Globus pallidus (tissue), 1 donor: ENCODE results near the gene DPAGT1.
A peak's percentile ranks its signal among the peaks of the same experiment; 100 is the strongest.
"Not testable (repeated sequence)": the region's sequence is repeated elsewhere in the genome, so short reads cannot be mapped to it uniquely, and the experiment has no call there.

ENCODE experiments used
- DNase-seq: peaks from one replicate; pipeline ENCODE4 v3.0.0-alpha.2; 2015; ENCODE audit warnings: low spot score

DPAGT1 gene

GRCh38 chr11:119115484-119116234, 14.0 kb upstream of the DPAGT1 start:
- DNase-seq: peak; percentile 56

DNA sequence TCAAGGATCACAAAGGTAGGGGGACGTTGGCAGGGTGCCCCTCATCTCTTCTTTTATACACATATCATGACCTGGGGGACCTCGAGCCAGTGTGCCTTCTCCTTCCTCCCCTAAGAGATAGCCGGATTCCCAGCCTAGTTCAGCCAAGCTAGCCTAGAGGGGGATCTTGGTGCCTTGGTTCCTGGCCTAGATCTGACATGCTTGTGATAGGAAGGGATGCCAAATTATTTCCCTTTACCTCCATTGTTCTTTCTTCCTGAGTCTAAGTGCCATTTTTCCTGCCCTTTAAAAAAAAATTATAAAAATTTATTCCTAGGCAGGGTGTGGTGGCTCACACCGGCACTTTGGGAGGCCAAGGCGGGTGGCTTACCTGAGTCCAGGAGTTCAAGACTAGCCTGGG, 12.7 kb upstream of the DPAGT1 start:
- no peak for DNase-seq

DNA sequence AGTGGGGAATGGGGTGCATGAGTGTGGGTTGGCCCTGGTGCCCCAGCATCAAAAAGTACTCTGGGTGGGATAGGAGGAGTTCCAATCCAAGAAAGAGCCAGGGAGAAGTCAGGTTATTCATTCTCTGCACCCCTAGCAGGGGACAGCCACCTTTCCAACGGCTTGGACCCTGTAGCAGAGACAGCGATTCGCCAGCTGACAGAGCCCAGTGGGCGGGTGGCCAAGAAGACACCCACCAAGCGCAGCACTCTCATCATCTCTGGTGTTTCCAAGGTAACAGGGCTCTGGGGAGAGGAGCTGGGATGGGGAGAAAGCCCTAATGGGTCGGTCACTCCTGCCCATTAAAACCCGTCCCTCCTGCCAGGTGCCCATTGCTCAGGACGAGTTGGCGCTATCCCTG, 12.1 kb upstream of the DPAGT1 start:
- no peak for DNase-seq

DNA sequence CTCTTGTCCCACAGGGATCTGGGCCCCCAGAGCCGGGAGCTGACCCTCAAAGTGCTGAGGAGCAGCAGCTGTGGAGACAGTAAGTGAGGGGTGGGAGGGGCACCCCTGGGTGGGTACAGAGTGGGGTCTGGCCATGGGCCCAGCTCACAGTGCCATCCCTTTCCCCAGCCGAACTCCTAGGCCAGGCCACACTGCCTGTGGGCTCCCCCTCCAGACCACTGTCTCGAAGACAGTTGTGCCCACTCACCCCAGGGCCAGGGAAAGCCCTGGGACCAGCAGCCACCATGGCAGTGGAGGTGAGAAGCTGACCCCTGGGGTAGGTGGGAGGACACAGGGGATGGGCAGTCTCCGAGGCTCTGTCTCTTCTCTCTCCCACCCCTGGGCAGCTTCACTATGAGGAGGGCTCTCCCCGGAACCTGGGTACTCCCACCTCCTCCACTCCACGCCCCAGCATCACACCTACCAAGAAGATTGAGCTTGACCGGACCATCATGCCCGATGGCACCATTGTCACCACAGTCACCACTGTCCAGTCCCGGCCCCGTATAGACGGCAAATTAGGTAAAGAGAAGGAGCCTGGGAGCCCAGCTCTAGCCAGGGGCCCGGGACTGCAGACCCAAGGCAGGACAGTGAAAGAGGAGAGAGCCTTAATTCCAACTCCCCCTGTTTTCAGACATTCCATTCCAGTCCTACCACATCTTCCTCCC, 10.8 kb upstream of the DPAGT1 start:
- DNase-seq: no peak

GRCh38 chr11:119111361-119111925, 9.8 kb upstream of the DPAGT1 start:
- DNase-seq: no peak

GRCh38 chr11:119110439-119110838, 8.8 kb upstream of the DPAGT1 start:
- DNase-seq: no peak

GRCh38 chr11:119109843-119110242, 8.2 kb upstream of the DPAGT1 start:
- DNase-seq: no peak

GRCh38 chr11:119108857-119109221, 7.2 kb upstream of the DPAGT1 start:
- DNase-seq: no peak

DNA sequence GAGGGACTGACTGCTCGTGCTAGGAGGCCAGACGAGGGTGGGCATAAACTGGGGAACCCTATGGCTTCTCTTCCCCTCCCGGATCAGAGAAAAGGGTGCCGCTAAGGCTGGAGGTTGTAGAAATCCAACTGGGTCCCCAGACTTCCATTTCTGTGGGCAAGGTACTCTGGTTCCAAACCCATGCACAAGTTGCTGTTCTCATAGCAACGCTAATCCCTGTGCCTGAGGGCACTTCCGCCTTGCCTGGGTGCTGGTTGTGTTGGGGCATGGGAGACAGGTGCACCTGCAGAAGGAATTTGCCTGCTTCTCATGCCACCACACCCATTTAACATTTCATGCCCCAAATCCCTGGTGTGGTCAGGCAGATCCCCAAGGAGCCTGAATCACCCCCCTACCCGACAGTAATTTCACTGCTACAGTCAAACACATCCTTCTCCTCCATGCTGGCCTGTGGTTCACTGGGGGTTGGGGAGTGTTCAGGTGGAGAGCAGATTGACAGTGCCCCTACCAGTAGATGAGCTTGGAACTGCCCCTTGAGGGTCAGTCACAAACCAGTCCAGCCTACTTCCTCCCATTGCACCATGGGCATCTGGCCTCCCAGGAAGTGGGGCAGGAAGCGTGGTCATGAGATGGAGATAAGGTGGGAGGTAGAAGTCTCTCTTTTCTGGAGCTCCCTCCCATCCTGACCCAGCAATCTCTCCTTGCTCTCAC, 6.6 kb upstream of the DPAGT1 start:
- DNase-seq: no peak

GRCh38 chr11:119107538-119108145, 6.0 kb upstream of the DPAGT1 start:
- no peak for DNase-seq

GRCh38 chr11:119106564-119107537, 5.2 kb upstream of the DPAGT1 start, which contains the start of gene C2CD2L:
C2CD2L (plus strand) TSS chr11:119107344; CDS start chr11:119107742, 398 bp downstream.
- DNase-seq: peak; percentile 89

DNA sequence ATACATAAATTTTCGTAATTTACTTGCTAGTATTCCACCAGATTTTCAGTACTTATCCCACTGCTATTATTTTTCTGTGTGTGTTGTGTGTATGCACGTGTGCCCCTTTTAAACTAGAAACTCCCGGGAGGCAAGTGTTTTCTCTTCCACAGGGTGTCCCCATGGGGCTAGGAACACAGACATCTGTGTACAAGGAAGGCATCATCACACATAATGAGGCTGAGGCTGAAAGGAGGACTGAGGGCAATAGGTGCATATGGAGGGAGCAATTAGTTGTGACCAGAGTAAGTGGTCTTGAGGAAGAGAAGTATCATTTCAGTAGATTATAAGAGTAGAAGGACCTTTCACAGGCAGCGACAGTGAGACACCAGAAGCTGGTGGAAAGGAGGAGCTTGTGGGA, 2.1 kb upstream of the DPAGT1 start:
- no peak for DNase-seq

- DNase-seq: not testable (repeated sequence)
These were observed 1.6 kb upstream of the DPAGT1 start for GRCh38 chr11:119103161-119103664.

- no peak for DNase-seq
These were observed 477 bp downstream of the DPAGT1 start for GRCh38 chr11:119100994-119101758.

DNA sequence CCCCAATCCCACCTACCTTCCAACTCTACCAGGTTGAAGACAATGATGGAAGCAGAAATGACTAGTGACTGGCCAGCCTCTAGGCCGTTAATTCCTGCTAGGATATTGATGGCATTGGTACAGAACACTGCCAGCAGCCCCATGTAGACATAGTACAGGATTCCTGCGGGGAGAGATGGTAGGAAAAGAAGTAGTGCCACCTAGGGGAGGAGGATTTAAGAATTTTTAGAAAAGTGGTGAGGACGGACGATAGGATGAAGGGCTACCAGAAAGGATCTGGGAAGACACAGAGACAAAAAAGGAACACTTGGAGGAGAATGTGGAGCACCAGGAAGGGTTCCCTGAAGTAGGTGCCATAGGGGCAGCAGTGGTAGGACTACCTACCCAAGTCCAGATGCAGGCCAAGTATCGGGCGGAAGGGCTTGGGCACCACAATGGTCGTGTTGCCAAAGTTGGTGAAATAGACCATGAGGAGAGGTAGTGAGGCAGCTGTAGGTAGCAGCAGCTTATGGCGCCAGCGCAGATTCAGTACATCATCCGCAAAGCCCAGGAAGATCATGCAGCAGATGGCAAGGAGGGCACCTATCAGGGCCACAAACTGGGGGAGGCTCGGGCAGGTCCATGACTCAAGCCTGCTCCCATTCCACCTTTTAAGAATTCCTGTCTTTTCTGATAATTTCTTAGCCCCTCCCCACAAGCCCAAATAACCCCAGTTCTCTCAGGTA, 1.2 kb downstream of the DPAGT1 start:
- no peak for DNase-seq

- no peak for DNase-seq
These were observed 1.9 kb downstream of the DPAGT1 start for GRCh38 chr11:119099711-119100110.

DNA sequence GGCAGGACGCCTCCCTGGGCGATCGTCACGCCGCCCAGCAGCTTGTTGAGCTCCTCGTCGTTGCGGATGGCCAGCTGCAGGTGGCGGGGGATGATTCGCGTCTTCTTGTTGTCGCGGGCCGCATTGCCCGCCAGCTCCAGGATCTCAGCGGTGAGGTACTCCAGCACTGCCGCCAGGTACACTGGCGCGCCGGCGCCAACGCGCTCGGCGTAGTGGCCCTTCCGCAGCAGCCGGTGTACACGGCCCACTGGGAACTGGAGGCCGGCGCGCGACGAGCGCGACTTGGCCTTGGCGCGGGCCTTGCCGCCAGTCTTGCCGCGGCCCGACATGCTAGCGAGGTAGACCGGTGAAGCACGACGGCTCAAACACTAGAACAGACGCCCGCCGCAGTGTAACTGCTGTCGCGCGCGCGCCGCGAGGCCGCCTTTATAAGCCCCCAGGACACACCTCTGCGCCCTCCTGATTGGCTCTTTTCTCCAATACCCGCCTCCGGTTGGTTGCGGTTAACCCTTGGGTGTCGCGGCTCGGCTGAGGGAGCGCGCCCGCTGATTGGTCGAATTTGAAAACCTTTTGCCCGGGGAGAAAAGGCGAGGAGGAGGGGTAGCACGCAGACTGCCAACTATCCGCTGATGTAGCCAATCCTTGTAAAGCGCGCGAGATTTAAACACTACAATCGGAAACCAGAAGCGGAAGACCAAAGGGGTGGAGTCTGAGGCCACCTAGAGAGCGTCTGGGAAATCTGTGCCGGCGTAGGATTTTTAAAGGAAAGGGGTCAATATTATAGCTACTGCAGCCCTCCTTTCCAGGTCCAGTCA, 6.4 kb downstream of the DPAGT1 start:
- peak; percentile 100 for DNase-seq

- peak; percentile 89 for DNase-seq
These were observed 6.9 kb downstream of the DPAGT1 start for GRCh38 chr11:119094816-119095065.
